Gastrocnemius medialis (tissue), 4 donors: ENCODE data around the gene CTSG. TPM values are rescaled to one million over a fixed set of nuclear protein-coding genes. Genes with fewer than 3 reads are reported as not detected.
"Not testable (repeated sequence)": the region's sequence is repeated elsewhere in the genome, so short reads cannot be mapped to it uniquely, and the experiment has no call there.

Experiments
- ATAC-seq, 2 donors: fragments of 150-250 bp; one replicate each; pipeline ENCODE4 v1.9.1; 2016
- DNase-seq, 2 donors: peaks; one replicate each; pipeline ENCODE4 v3.0.0-alpha.2; 2019
- H3K27ac ChIP-seq, 4 donors: fragments of 200-600 bp; sonication (generic); 1 replicate in 1 of 4; 2 replicates in 3 of 4; pipeline ENCODE4 v1.5.1; 2016 to 2018; ENCODE audit warnings: mild to moderate bottlenecking in 2 of 4, moderate library complexity in 1 of 4
- H3K27me3 ChIP-seq, 3 donors: fragments of 200-600 bp; sonication (generic) in 2 of 3; 1 replicate in 1 of 3; 2 replicates in 2 of 3; pipeline versions ENCODE4 v1.5.1 to v1.6.0; 2016 to 2019; ENCODE audit warnings: mild to moderate bottlenecking in 1 of 3, moderate library complexity in 1 of 3
- H3K36me3 ChIP-seq, 2 donors: fragments of 200-600 bp; sonication (generic) in 1 of 2; one replicate each; pipeline ENCODE4 v1.5.1; 2017 to 2018
- H3K4me1 ChIP-seq, 2 donors: fragments of 200-600 bp; sonication (generic) in 1 of 2; one replicate each; pipeline ENCODE4 v1.5.1; 2016 to 2017; ENCODE audit warnings: mild to moderate bottlenecking in 2 of 2
- H3K4me3 ChIP-seq, 4 donors: fragments of 200-600 bp; sonication (generic) in 3 of 4; 1 replicate in 1 of 4; 2 replicates in 3 of 4; pipeline ENCODE4 v1.5.1; 2016 to 2019; ENCODE audit warnings: mild to moderate bottlenecking in 2 of 4
- H3K9me3 ChIP-seq, 3 donors: fragments of 200-600 bp; sonication (generic) in 2 of 3; 1 replicate in 1 of 3; 2 replicates in 2 of 3; pipeline ENCODE4 v1.5.1; 2016 to 2019
- CTCF ChIP-seq, 5 experiments: fragments of 450-650 bp in 3 of 5; fragments of 200-600 bp in 2 of 5; sonication (generic) in 2 of 5; IDR thresholded peaks in 4 of 5; conservative IDR thresholded peaks in 1 of 5; 1 replicate in 4 of 5; 2 replicates in 1 of 5; pipeline ENCODE4 v1.5.1; 2016 to 2019; ENCODE audit warnings: antibody characterized with exemption in 5 of 5, mild to moderate bottlenecking in 3 of 5, moderate library complexity in 3 of 5
- POLR2A ChIP-seq, 2 donors: fragments of 450-650 bp; IDR thresholded peaks; one replicate each; pipeline ENCODE4 v1.6.1; 2017; ENCODE audit warnings: antibody characterized with exemption in 2 of 2, mild to moderate bottlenecking in 2 of 2, moderate library complexity in 2 of 2
- in situ Hi-C, 4 donors: fragments of 200-750 bp; cut with MboI; loops; one replicate each; pipeline versions ENCODE4 v1.15.0 to v1.8.0; 2017; ENCODE audit warnings: low sequenced_read_pairs in 4 of 4
- intact Hi-C: fragments of 100-400 bp; cut with DNase I; formaldehyde crosslinking; loops from one replicate; pipeline ENCODE4 v1.15.1; 2023; ENCODE audit warnings: low total_unique reads
- total RNA-seq, 4 donors: library from RNA; depleted of rRNA; stranded (reverse); fragments of >200 nt; gene quantifications; one replicate each; pipeline versions ENCODE4 v1.1.0 to v1.2.3, GENCODE V29; 2016

Gene CTSG
- total RNA-seq, 4 donors from 2014 or later = 0.72 to 1.3 TPM; not detected in 2

- Histone ChIP-seq H3K4me3 (no peak overlapping the region), H3K4me1 (no peaks in the 10 kb centered on the region), H3K9me3 (no peaks in the 10 kb centered on the region), H3K36me3 (no peaks in the 10 kb centered on the region), H3K27me3 (no peaks in the 10 kb centered on the region), H3K27ac (no peak overlapping the region)
- no peak for DNase-seq
- intact Hi-C loops = loop anchor here (5.0 kb wide), 1 partner anchor 72 kb away; no protein-coding TSS in a partner anchor
- TF ChIP-seq CTCF (IDR thresholded peaks at IDR 0.05 in 4 of 5, conservative IDR thresholded peaks at IDR 0.05 in 1 of 5) (peak in 2 of 5 experiments; percentile 39 to 47), POLR2A (IDR thresholded peaks at IDR 0.05) (no peak)
- in situ Hi-C loops = no loop called here
- ATAC-seq = no peak
Measured at GRCh38 chr14:24605435-24606190, 29.6 kb upstream of the CTSG start.

GRCh38 chr14:24597403-24597802 is 21.4 kb upstream of the CTSG start:
- no peaks in the 10 kb centered on the region for H3K36me3 ChIP-seq
- in situ Hi-C loops = no loop called here
- H3K4me3 ChIP-seq = no peak overlapping the region
- H3K4me1 ChIP-seq = no peaks in the 10 kb centered on the region
- H3K27ac ChIP-seq = no peak overlapping the region
- ATAC-seq (no peak), DNase-seq (no peak)
- intact Hi-C loops = no loop called here
- TF ChIP-seq CTCF (IDR thresholded peaks at IDR 0.05 in 4 of 5, conservative IDR thresholded peaks at IDR 0.05 in 1 of 5) = no peak
- no peak for TF ChIP-seq POLR2A (IDR thresholded peaks at IDR 0.05)
- peaks cover 0 to 3% (median 0%) of the 10 kb centered on the region in 3 donors for H3K9me3 ChIP-seq
- no peaks in the 10 kb centered on the region for H3K27me3 ChIP-seq

GRCh38 chr14:24595073-24595808 is 19.2 kb upstream of the CTSG start:
- no peak overlapping the region for H3K27ac ChIP-seq
- intact Hi-C loops = no loop called here
- ATAC-seq = no peak

GRCh38 chr14:24591004-24591403 is 15.0 kb upstream of the CTSG start:
- H3K9me3 ChIP-seq, DNase-seq, H3K36me3 ChIP-seq, intact Hi-C loops, H3K4me1 ChIP-seq, in situ Hi-C loops, ATAC-seq, H3K27ac ChIP-seq, H3K4me3 ChIP-seq, H3K27me3 ChIP-seq: not testable (repeated sequence)

More at GRCh38 chr14:24595073-24595808, 19.2 kb upstream of the CTSG start:
- Histone ChIP-seq H3K4me3 (no peak overlapping the region), H3K27me3 (no peaks in the 10 kb centered on the region), H3K36me3 (no peaks in the 10 kb centered on the region), H3K4me1 (no peaks in the 10 kb centered on the region), H3K9me3 (peaks cover 0 to 3% (median 0%) of the 10 kb centered on the region in 3 donors)
- TF ChIP-seq POLR2A (IDR thresholded peaks at IDR 0.05) = no peak
- TF ChIP-seq CTCF (IDR thresholded peaks at IDR 0.05 in 4 of 5, conservative IDR thresholded peaks at IDR 0.05 in 1 of 5) = no peak
- in situ Hi-C loops = no loop called here
- DNase-seq = no peak

GRCh38 chr14:24584402-24584801 is 8.4 kb upstream of the CTSG start:
- H3K27ac ChIP-seq, H3K36me3 ChIP-seq, H3K4me1 ChIP-seq, ATAC-seq, intact Hi-C loops, in situ Hi-C loops, DNase-seq, H3K27me3 ChIP-seq, H3K4me3 ChIP-seq, H3K9me3 ChIP-seq: not testable (repeated sequence)
